Endothelial cell of umbilical vein (primary cell): Measurements from ENCODE around the gene LPIN1. TPM values are rescaled to one million over a fixed set of nuclear protein-coding genes. Genes with fewer than 3 reads are reported as not detected.

Source experiments
- BruUV-seq: library from RNA; stranded (reverse); fragments of 400-500 nt; replicated peaks from 2 replicates; lab custom pipeline; 2021; lab: Mats Ljungman, UMichigan
- CTCF ChIA-PET: fragments of 300-600, 350-600 bp; sonication (Branson Sonifier 250); formaldehyde crosslinking; loops from one replicate; lab custom pipeline; 2021; ENCODE audit warnings: antibody characterized with exemption, inconsistent platforms; lab: Charles Lee
- POLR2A ChIA-PET: fragments of 300-600, 350-600 bp; sonication (Branson Sonifier 250); formaldehyde crosslinking; loops from one replicate; lab custom pipeline; 2021; ENCODE audit warnings: antibody characterized with exemption, inconsistent platforms; lab: Charles Lee
- DNase-seq: peaks from one replicate; pipeline ENCODE4 v3.0.0-alpha.2; 2011; ENCODE audit warnings: low read depth, low spot score
- FAIRE-seq: peaks from 2 replicates; lab custom pipeline; 2011; peaks lifted over from hg19 to GRCh38; lab: Jason Lieb, UNC
- H2AFZ ChIP-seq: 2 replicates; pipeline ENCODE4 v1.6.0; 2012; ENCODE audit warnings: low read depth, low read length, control low read depth, inconsistent platforms
- H3K27ac ChIP-seq: 2 replicates; pipeline ENCODE4 v1.5.1; 2011; ENCODE audit warnings: low read depth, mild to moderate bottlenecking, control low read depth, low read length, moderate library complexity; ENCODE audit not compliant: insufficient read depth
- H3K27me3 ChIP-seq, 2 experiments: 2 replicates each; pipeline versions ENCODE4 v1.6.0 to v1.6.1; 2011; ENCODE audit warnings: low read length in 2 of 2, mixed read lengths in 1 of 2; ENCODE audit not compliant: control insufficient read depth in 2 of 2, insufficient read depth in 2 of 2
- H3K36me3 ChIP-seq, 2 experiments: 2 replicates in 1 of 2; 3 replicates in 1 of 2; pipeline ENCODE4 v1.5.1; 2011; ENCODE audit warnings: low read length in 2 of 2, mild to moderate bottlenecking in 1 of 2, moderate library complexity in 1 of 2; ENCODE audit not compliant: control insufficient read depth in 2 of 2, insufficient read depth in 2 of 2; ENCODE audit errors: extremely low read depth in 1 of 2
- H3K4me1 ChIP-seq: 3 replicates; pipeline ENCODE4 v1.5.1; 2011; ENCODE audit warnings: mild to moderate bottlenecking, low read length; ENCODE audit not compliant: control insufficient read depth, insufficient read depth; ENCODE audit errors: extremely low read depth
- H3K4me2 ChIP-seq: 2 replicates; pipeline ENCODE4 v1.6.1; 2011; ENCODE audit warnings: low read length, control low read depth, mixed read lengths; ENCODE audit not compliant: insufficient read depth
- H3K4me3 ChIP-seq, 3 experiments: fragments of 200-600 bp in 1 of 3; sonication (generic), shearing (Covaris generic) in 1 of 3; replicated peaks in 1 of 3; 2 replicates each; pipeline ENCODE4 v1.5.1; 2011 to 2016; ENCODE audit warnings: control low read depth in 3 of 3, low read length in 3 of 3, mild to moderate bottlenecking in 2 of 3, inconsistent platforms in 1 of 3, low read depth in 1 of 3, moderate library complexity in 1 of 3; ENCODE audit not compliant: insufficient read depth in 1 of 3
- H3K79me2 ChIP-seq: 2 replicates; pipeline ENCODE4 v1.6.0; 2012; ENCODE audit warnings: low read length, inconsistent platforms; ENCODE audit not compliant: control insufficient read depth, insufficient read depth
- H3K9ac ChIP-seq: replicated peaks from 2 replicates; pipeline ENCODE3; 2011; ENCODE audit warnings: low read length, control low read depth; ENCODE audit not compliant: insufficient read depth; ENCODE audit errors: extremely low read depth
- H3K9me1 ChIP-seq: replicated peaks from 3 replicates; pipeline ENCODE4 v1.6.0; 2011; ENCODE audit warnings: mild to moderate bottlenecking, low read length; ENCODE audit not compliant: control insufficient read depth, insufficient read depth; ENCODE audit errors: extremely low read depth
- H3K9me3 ChIP-seq: replicated peaks from 2 replicates; pipeline ENCODE4 v1.5.1; 2012; ENCODE audit warnings: low read length, inconsistent platforms; ENCODE audit not compliant: control insufficient read depth, insufficient read depth
- H4K20me1 ChIP-seq: replicated peaks from 2 replicates; pipeline ENCODE3; 2011; ENCODE audit warnings: mild to moderate bottlenecking, low read length; ENCODE audit not compliant: control insufficient read depth, insufficient read depth; ENCODE audit errors: extremely low read depth
- EZH2 ChIP-seq: IDR thresholded peaks from 2 replicates; pipeline ENCODE4 v1.6.1; 2012; ENCODE audit warnings: borderline replicate concordance, low read depth, mild to moderate bottlenecking, moderate library complexity, low read length, inconsistent platforms; ENCODE audit not compliant: severe bottlenecking
- FOS ChIP-seq: IDR thresholded peaks from 2 replicates; pipeline ENCODE4 v1.6.1; 2011; ENCODE audit warnings: mild to moderate bottlenecking, low read length, moderate library complexity, borderline replicate concordance; ENCODE audit not compliant: insufficient read depth
- GATA2 ChIP-seq: IDR thresholded peaks from 2 replicates; pipeline ENCODE4 v1.7.0; 2011; ENCODE audit warnings: low read depth, mild to moderate bottlenecking, moderate library complexity, mixed read lengths, low read length; ENCODE audit not compliant: insufficient read length, insufficient read depth
- JUN ChIP-seq: IDR thresholded peaks from 2 replicates; pipeline ENCODE4 v1.6.1; 2011; ENCODE audit warnings: borderline replicate concordance, low read depth; ENCODE audit not compliant: insufficient read length, insufficient read depth
- MYC ChIP-seq: IDR thresholded peaks from one replicate; pipeline ENCODE4 v1.6.1; 2011; ENCODE audit warnings: mild to moderate bottlenecking, low read depth, low read length
- POLR2A ChIP-seq: IDR thresholded peaks from 2 replicates; pipeline ENCODE4 v1.6.1; 2012; ENCODE audit warnings: low read depth, mild to moderate bottlenecking, control low read depth, low read length
- POLR2AphosphoS5 ChIP-seq: IDR thresholded peaks from 2 replicates; pipeline ENCODE4 v1.6.1; 2012; ENCODE audit warnings: low read depth, mild to moderate bottlenecking, control low read depth, low read length, moderate library complexity; ENCODE audit not compliant: insufficient read depth
- dilution Hi-C: fragments of 300-500 bp; cut with MboI; formaldehyde crosslinking; loops from one replicate; pipeline ENCODE4 v1.15.0; 2019; ENCODE audit warnings: low sequenced_read_pairs; ENCODE audit not compliant: extremely low pct_ligation_motif_present
- intact Hi-C: fragments of 100-400 bp; cut with micrococcal nuclease; formaldehyde crosslinking; loops from one replicate; pipeline ENCODE4 v1.10.0; 2022
- polyA plus RNA-seq, 4 experiments: library from polyadenylated mRNA; depleted of rRNA in 3 of 4; stranded (reverse) in 3 of 4; unstranded in 1 of 4; fragments of >200 nt; gene quantifications; 2 replicates each; pipeline versions ENCODE4 v1.2.1 to v1.2.3, GENCODE V29; 2011 to 2012; ENCODE audit warnings: missing spikeins in 1 of 4
- total RNA-seq: library from RNA; stranded (reverse); gene quantifications from 2 replicates; pipeline ENCODE4 v1.2.3, GENCODE V29; 2021
- TF ChIP-seq, protein P1 (sequence below): IDR thresholded peaks from 2 replicates; pipeline ENCODE4 v1.6.1; 2011; ENCODE audit not compliant: insufficient read depth, insufficient read length
- TF ChIP-seq, protein P2 (sequence below), 2 donors: IDR thresholded peaks; 1 replicate in 1 of 2; 2 replicates in 1 of 2; pipeline ENCODE4 v1.5.1; 2011; ENCODE audit warnings: low read length in 2 of 2, mild to moderate bottlenecking in 2 of 2, moderate library complexity in 2 of 2, control low read depth in 1 of 2, inconsistent platforms in 1 of 2, low read depth in 1 of 2; ENCODE audit not compliant: insufficient read depth in 1 of 2; ENCODE audit errors: extremely low read depth in 1 of 2

The LPIN1 gene
- total and polyA plus RNA-seq, 2 donors (not counting 3 experiments of a cell fraction or from before 2014, with no cell fraction given): 26.6 to 80.4 TPM

DNA sequence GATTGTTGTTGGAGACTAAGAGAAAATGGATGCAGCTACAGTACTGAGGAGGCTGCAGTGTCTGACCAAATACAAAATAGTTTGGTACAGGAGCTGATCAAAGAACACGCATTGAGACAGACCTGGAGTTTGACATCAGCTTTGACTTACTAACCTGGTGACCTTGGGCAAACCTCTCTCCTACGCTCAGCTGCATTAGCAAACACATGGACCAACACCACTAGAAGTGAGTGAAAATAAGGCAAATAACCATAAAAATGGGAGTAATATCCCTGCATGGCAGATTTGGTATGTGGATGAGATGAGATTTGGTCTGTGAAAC, 126.5 kb downstream of the LPIN1 start:
- H3K79me2 ChIP-seq: no peaks in the 10 kb centered on the region
- no peak overlapping the region for H3K4me3 ChIP-seq
- TF ChIP-seq MYC: no peak
- TF ChIP-seq, protein P1, sequence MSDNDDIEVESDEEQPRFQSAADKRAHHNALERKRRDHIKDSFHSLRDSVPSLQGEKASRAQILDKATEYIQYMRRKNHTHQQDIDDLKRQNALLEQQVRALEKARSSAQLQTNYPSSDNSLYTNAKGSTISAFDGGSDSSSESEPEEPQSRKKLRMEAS: no peak
- no peak for TF ChIP-seq POLR2A
- TF ChIP-seq FOS: no peak
- no peak for TF ChIP-seq JUN
- TF ChIP-seq, protein P2, sequence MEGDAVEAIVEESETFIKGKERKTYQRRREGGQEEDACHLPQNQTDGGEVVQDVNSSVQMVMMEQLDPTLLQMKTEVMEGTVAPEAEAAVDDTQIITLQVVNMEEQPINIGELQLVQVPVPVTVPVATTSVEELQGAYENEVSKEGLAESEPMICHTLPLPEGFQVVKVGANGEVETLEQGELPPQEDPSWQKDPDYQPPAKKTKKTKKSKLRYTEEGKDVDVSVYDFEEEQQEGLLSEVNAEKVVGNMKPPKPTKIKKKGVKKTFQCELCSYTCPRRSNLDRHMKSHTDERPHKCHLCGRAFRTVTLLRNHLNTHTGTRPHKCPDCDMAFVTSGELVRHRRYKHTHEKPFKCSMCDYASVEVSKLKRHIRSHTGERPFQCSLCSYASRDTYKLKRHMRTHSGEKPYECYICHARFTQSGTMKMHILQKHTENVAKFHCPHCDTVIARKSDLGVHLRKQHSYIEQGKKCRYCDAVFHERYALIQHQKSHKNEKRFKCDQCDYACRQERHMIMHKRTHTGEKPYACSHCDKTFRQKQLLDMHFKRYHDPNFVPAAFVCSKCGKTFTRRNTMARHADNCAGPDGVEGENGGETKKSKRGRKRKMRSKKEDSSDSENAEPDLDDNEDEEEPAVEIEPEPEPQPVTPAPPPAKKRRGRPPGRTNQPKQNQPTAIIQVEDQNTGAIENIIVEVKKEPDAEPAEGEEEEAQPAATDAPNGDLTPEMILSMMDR (IDR thresholded peaks at IDR 0.05; ENCODE audit: extremely low read depth in 1 of 2, insufficient read depth in 1 of 2, low read depth in 1 of 2, low read length in 2 of 2): no peak
- no peak for TF ChIP-seq EZH2
- TF ChIP-seq POLR2AphosphoS5: no peak
- no peak for TF ChIP-seq GATA2
- DNase-seq: no peak
- no peaks in the 10 kb centered on the region for H3K9me3 ChIP-seq
- H2AFZ ChIP-seq: no peak overlapping the region
- no peaks in the 10 kb centered on the region for H3K36me3 ChIP-seq
- CTCF ChIA-PET: interaction anchor here (0.8 to 1.8 kb wide), 3 partner anchors 9 to 1134 kb away, joined by 3 to 14 read pairs (median 3); no protein-coding TSS in a partner anchor
- peaks cover 0 to 2% of the 10 kb centered on the region in 2 experiments for H3K27me3 ChIP-seq
- FAIRE-seq: no peak
- no peaks in the 10 kb centered on the region for H4K20me1 ChIP-seq
- H3K4me2 ChIP-seq: no peak overlapping the region
- no peak overlapping the region for H3K9ac ChIP-seq
- dilution Hi-C loops (no loop called here), intact Hi-C loops (no loop called here)
- H3K27ac ChIP-seq: no peak overlapping the region
- H3K4me1 ChIP-seq: peaks cover 3% of the 10 kb centered on the region
- H3K9me1 ChIP-seq: no peaks in the 10 kb centered on the region
- POLR2A ChIA-PET: no interaction called here
- BruUV-seq: no TSS peak
